AG04449 (cell line): ENCODE results near the gene RAB3C.

Source experiments
- CTCF ChIA-PET: fragments of 350-600 bp; formaldehyde crosslinking; extraction: SDS; loops from one replicate; lab custom pipeline; 2021; ENCODE audit warnings: antibody characterized with exemption; lab: Yijun Ruan, JAX
- POLR2A ChIA-PET: fragments of 400-600, 350-600 bp; formaldehyde crosslinking; extraction: SDS; loops from one replicate; lab custom pipeline; 2020; ENCODE audit warnings: antibody characterized with exemption, inconsistent platforms; lab: Yijun Ruan, JAX
- DNase-seq: peaks from one replicate; pipeline ENCODE4 v3.0.0-alpha.2; 2010; ENCODE audit warnings: low read depth, low spot score
- H3K4me3 ChIP-seq: 2 replicates; pipeline ENCODE4 v1.5.1; 2011; ENCODE audit warnings: low read depth, mild to moderate bottlenecking, control low read depth, low read length
- TF ChIP-seq, protein P1 (sequence below): IDR thresholded peaks from one replicate; pipeline ENCODE4 v1.5.1; 2011; ENCODE audit warnings: mild to moderate bottlenecking, moderate library complexity, low read length, control low read depth, inconsistent platforms; ENCODE audit not compliant: insufficient read depth; ENCODE audit errors: missing control alignments

The RAB3C gene

DNA sequence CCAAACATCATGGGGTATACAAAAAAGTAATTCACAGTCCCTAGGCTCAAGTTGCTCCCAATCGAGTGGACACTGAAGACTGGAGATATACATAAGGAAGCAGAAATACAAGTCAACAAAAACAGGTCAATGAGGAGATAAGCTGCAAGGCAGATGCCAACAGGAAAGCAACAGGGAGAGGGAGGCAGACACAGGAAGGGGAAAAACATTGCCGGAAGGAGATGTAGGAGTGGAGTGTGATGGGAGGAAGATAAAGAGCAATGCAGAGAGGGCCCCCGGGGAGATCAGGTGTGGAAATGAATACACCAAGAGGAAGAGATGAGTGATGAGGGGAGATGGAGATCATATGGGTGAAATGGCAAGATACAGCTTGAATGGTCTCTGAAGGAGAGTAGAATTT, 243.0 kb downstream of the RAB3C start:
- TF ChIP-seq, protein P1, sequence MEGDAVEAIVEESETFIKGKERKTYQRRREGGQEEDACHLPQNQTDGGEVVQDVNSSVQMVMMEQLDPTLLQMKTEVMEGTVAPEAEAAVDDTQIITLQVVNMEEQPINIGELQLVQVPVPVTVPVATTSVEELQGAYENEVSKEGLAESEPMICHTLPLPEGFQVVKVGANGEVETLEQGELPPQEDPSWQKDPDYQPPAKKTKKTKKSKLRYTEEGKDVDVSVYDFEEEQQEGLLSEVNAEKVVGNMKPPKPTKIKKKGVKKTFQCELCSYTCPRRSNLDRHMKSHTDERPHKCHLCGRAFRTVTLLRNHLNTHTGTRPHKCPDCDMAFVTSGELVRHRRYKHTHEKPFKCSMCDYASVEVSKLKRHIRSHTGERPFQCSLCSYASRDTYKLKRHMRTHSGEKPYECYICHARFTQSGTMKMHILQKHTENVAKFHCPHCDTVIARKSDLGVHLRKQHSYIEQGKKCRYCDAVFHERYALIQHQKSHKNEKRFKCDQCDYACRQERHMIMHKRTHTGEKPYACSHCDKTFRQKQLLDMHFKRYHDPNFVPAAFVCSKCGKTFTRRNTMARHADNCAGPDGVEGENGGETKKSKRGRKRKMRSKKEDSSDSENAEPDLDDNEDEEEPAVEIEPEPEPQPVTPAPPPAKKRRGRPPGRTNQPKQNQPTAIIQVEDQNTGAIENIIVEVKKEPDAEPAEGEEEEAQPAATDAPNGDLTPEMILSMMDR, result no peak
- no peak for DNase-seq
- ChIA-PET POLR2A (no interaction called here), CTCF (no interaction called here)
- H3K4me3 ChIP-seq, result no peak overlapping the region

DNA sequence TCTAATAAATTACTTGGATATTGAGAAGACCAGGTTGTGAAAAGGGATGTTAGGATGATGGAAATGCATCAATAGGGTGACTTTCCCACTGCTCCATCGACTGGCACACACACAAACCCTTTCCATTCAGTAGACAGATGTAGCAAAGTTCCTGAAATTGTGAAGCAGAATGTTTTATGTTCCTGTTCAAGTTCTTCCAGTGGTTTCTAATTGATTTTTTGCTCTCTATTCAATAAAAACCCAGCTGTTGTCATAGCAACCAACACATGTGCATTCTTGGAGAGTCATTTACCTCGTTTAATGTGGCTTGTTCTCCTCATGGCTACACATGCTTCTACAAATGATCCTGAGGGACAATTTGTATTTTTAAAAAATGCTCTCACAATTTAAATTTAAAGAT, 244.6 kb downstream of the RAB3C start:
- TF ChIP-seq, protein P1, result no peak
- ChIA-PET POLR2A (no interaction called here), CTCF (no interaction called here)
- no peak overlapping the region for H3K4me3 ChIP-seq
- no peak for DNase-seq

DNA sequence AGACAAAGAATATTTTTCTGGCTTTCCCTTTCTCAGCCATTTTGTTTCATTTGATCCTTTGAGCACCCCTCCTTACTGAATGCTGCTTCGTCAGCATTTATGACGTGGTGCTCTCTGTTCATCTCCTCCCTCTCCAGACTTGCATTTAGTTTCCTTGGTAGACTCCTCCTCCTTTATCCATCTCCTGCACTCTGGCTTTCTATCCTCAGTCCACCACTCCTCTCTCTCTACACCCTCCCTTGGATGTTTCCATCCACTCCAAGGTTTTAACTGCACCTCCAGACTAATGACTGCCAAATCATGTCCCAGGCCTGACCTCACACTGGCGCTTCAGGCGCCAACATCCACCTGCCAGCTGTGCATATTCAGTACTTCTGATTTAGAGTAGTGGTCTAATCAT, 245.4 kb downstream of the RAB3C start:
- CTCF ChIA-PET, result no interaction called here
- TF ChIP-seq, protein P1, result no peak
- DNase-seq, result no peak
- POLR2A ChIA-PET, result no interaction called here
- H3K4me3 ChIP-seq, result no peak overlapping the region

DNA sequence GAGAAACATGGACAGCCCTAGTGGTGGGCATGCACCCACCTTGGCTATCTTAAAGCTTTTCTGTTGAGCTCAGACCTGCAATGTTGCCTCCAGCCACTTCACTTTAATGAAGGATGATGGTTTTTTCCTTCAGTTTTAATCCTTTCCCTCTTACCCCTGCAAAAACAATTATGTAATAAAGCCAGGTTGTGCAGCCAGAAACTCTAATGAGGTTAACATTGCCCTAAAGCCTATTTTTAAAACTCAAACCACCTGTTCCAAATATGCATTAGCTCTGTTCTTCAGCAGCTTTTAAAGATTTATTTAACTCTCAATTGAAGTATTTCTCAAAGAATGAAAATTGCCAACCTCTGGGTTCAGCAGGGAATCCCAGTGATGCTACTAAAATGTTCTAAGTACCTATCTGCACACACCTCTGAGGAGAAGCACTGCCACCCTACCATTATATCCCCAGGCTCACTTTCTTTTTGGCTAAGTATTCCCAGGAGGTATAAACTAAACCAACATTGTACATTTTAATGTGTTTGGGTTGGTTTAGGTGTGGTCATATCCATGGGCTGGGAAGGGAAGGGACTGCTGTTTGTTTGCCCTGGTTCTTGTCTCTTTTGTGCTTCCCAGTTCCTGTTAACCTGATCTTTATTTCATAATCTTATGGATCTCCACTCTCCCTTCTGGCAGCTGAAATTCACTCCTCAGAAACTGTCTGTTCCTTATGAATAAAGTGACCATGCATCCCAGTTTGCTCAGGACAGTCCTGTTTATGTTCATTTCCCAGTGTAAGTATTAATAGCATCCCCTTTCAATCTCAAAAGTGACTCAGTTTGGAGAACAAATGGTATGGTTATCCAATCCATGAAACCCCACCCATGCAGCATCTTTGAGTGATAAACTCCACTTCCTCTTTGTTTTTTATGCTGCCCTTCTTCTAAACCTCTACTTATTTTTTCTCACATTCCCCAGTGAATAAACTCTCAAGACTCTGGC, 251.7 kb downstream of the RAB3C start:
- POLR2A ChIA-PET, result no interaction called here
- CTCF ChIA-PET, result interaction anchor here (0.9 to 1.2 kb wide), 3 partner anchors 16 to 336 kb away, joined by 3 read pairs; no protein-coding TSS in a partner anchor
- no peak for DNase-seq
- TF ChIP-seq, protein P1, result no peak
- no peak overlapping the region for H3K4me3 ChIP-seq

DNA sequence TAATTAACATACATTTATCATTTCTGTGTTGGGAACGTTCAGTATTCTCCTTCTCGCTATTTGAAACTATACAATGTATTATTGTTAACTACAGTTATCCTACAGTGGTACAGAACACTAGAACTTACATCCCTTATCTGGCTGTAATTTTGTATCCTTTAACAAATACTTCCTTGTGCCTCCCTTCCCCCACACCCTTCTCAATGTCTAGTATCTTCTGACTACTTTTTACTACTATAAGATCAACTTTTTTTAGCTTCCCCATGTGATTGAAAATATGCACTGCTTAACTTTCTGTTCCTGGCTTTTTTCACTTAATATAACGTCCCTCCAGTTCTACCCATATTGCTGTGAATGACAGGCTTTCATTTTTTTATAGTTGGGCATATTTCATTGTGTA, 253.5 kb downstream of the RAB3C start:
- no peak overlapping the region for H3K4me3 ChIP-seq
- ChIA-PET POLR2A (no interaction called here), CTCF (interaction anchor here (1.0 kb wide), 1 partner anchor 14 kb away, joined by 3 read pairs; no protein-coding TSS in a partner anchor)
- DNase-seq, result no peak
- TF ChIP-seq, protein P1, result no peak

DNA sequence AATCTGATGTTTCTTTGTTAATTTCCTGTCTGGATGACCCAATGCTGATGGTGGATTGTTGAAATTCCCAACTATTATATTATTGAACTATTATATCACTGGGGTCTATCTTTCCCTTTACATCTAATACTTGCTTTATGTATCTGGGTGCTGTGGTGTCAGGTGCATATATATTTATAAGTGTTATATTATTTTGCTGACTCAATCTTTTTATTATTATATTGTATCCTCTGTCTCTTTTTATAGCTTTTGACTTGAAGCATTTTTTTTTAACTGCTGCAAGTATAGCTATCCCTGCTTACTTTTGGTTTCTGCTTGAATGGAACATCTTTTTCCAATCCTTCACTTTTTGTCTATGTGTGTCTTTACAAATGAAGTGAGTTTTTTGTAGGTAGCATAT, 255.9 kb downstream of the RAB3C start:
- TF ChIP-seq, protein P1, result no peak
- DNase-seq, result no peak
- no peak overlapping the region for H3K4me3 ChIP-seq
- CTCF ChIA-PET, result no interaction called here
- POLR2A ChIA-PET, result no interaction called here
